ENCODE data around the gene PLCB3.
"Not testable (repeated sequence)": the region's sequence is repeated elsewhere in the genome, so short reads cannot be mapped to it uniquely, and the experiment has no call there.

Gene PLCB3

GRCh38 chr11:64237484-64237951, 13.8 kb upstream of the PLCB3 start:
- no peak for DNase-seq (ENCODE audit: low read depth in 2 of 2)

DNA sequence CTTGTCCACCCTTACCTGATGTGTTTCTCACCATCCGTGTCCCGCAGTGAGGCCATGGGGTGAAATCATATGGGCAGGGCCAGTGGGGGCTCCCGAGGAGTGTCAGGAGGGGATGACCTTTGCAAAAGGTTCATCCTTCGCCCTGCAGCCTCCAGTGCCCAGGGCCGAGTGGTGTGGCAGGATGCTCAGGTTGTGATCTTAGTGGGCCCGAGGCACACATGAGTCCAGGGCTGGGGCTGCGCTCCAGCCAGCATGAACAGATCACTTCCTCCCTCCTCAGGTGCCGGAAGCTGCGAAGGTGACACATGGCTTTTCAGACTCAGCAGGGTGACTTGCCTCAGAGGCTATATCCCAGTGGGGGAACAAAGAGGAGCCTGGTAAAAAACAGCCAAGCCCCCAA, 13.3 kb upstream of the PLCB3 start:
- DNase-seq (ENCODE audit: low read depth in 2 of 2), result no peak

DNA sequence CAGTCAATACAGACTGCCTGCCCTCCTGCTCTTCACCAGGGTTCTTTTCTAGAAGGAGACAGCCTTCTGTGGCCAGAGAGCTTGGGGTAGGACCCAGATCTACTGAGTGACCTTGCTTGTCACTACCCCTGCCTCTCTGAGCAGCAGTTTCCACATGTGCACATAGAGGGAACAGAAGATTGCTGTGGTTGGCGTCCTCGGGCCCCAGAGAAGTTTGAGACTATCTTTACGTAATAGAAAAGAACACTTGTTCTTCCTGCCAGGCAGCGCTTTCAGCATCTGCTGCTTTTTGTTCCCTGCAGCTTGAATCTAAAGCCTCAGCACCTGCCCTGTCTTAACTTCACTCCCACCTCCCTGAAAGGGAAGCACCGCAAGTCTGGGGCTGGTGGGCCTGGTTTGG, 12.3 kb upstream of the PLCB3 start:
- no peak for DNase-seq (ENCODE audit: low read depth in 2 of 2)

GRCh38 chr11:64239662-64240434, 11.5 kb upstream of the PLCB3 start:
- no peak for DNase-seq (ENCODE audit: low read depth in 2 of 2)

- DNase-seq (ENCODE audit: low read depth in 2 of 2), result peak; percentile 96 to 97
Observed at GRCh38 chr11:64240435-64241240, 10.7 kb upstream of the PLCB3 start, which contains the start of gene FKBP2. FKBP2 (plus strand) TSS chr11:64241095; CDS start chr11:64242388, 1,293 bp downstream.

DNA sequence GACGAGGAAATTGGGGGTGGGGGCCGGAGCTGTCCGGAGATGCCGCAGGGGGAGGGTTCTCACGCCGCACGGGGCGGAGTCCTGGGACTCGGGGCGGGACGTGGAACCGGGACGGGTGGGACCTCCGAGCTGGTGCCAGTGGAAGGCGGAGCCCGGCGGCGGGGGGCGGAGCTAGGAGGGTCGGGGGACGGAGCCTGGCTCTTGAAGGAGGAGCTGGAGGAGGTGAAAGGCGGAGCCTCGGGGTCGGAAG, 10.2 kb upstream of the PLCB3 start:
- peak; percentile 100 for DNase-seq (ENCODE audit: low read depth in 2 of 2)

DNA sequence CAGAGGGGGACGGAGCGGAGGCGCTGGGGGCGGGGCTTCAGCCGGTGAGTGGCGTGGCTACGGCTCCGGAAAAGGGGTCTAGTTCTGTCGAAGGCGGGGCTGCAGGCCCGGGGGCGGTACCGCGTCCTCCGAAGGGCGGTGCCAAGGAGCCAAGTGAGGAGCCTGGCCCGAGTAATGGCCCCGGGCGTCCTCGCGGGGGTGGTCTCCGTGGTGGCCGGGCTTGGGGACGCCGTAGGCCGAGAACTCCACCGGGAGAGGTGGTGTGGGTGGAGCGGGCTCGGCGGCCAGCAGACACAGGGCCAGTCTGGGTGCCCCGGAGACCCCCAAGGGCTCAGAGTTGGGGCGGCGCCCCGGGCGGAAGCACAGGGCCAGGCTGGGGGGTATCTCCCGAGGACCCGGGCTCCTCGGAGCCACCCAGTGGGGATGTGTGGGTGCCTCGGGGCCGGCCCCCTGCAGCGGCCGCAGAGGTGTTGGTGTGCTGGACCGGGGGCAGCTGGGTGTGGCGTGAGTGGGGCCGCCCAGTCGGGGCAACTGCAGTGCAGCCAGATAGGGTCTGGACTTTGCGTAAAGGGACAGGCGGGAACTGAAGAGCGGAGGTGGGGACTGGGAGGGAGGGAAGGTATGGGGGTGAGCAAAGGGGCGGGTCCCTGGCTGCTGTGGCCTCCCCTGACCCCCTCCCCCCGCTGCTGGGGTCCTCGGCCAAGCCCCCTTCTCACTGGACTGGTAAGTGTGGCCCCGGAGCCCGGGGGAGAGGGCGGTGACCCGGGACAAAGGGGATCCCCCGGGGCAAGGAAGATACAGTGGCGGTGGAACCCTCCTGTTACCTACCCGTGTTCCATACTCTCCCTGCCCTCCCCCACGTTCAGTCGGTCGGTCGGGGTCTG, 9.6 kb upstream of the PLCB3 start:
- DNase-seq (ENCODE audit: low read depth in 2 of 2), result no peak

- no peak for DNase-seq (ENCODE audit: low read depth in 2 of 2)
Observed at GRCh38 chr11:64243236-64243854, 8.0 kb upstream of the PLCB3 start.

DNA sequence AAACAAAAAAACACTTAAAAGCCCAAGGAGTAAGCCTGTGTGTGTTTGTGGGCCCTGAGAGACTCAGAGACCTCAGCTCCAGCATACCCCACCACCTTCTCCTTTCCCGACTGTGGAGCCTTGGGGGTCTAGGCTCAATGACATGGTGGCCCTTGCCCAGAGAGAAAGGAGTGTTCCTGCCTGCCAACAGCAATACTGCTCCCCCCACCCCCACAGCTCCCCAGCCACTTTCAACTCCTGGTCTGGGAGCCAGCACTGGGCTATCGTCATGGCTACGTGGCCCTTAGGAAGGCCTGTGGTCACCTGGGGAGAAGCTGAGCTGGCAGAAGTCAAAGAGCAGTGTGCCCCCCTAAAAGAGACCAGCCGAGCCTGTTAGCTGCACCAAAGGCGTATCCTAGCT, 7.2 kb upstream of the PLCB3 start:
- DNase-seq (ENCODE audit: low read depth in 2 of 2), result no peak

DNA sequence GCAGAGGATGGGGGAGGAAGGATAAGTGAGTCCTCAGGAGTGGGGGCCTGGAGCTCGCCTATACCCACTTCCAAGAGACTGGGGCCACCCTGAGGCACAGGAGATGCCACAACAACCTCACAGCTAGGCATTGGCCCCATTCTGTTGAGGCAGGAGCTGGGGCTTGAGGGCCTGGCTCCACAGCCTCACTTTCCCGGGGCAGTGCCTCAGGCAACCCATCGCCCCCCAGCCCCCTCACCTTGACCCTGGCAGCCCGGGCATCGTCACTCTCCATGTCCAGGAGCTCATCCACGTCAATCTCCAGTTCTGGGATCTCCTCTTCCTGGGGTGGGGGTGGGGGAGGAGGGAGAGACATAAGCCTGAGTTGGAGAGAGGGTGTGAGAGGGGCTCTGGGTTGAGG, 6.4 kb upstream of the PLCB3 start:
- no peak for DNase-seq (ENCODE audit: low read depth in 2 of 2)

- no peak for DNase-seq (ENCODE audit: low read depth in 2 of 2)
Observed at GRCh38 chr11:64245401-64245796, 5.9 kb upstream of the PLCB3 start.

GRCh38 chr11:64245797-64246620, 5.3 kb upstream of the PLCB3 start:
- DNase-seq (ENCODE audit: low read depth in 2 of 2), result peak; percentile 68 to 73

DNA sequence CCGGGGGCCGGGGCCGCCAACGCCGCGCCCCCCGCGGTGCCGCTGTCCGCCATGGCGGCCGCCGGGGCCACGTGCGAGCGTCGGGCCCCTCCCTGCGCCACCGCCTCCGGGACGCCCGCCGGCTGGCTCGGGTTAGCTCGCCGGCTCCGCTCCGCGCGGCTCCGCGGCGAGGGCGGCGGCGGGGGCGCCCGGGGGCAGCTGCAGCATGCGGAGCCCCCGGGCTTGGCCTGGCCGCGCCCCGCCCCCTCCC, 4.8 kb upstream of the PLCB3 start:
- not testable (repeated sequence) for DNase-seq (ENCODE audit: low read depth in 2 of 2)

DNA sequence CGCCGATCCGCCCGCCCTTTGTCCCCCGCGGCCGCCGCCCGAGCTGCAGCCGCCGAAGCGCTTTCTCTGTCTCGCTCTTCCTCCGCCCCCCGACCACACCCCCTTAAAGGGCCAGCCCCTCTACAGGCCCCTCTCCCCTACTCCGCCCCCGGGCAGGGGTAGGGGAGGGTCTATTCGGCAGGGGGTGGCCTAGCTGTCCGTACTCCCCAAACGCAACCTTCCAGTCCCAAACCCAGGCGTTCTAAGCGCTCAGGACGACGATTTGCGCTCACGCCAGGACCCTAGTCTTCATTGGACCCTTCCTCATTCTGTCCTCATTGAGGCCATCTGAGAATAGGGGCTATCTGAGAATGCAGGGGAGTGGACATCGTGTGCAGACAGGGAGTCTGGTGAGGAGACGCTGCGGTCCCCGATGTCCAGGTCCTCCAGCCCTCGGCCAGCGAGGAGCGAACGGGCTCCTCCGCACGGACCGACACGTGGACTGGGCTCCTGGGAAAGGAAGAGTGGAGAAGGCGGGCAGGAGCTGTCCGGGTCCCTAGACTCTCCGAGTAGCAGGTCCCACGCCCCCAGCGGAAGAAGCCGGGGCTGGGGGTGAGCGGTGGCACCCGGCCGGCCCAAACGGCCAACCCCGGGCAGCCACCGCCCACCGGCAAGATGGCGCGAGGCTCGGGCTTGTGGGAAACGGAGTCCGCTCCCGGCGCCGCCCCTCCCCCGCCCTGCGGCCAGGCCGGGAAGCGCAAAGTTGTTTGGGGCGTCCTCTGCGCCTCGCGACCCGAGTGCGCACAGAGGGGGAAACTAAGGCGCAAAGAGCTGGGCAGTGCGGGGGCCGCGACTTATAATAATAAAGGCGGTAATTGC, 4.2 kb upstream of the PLCB3 start, which contains the start of gene PPP1R14B:
Gene PPP1R14B, minus strand, starts transcription at position 73 of the 858 bp plus-strand sequence. CDS start 270 bp downstream, outside the sequence.
- DNase-seq (ENCODE audit: low read depth in 2 of 2), result peak; percentile 64 to 83

DNA sequence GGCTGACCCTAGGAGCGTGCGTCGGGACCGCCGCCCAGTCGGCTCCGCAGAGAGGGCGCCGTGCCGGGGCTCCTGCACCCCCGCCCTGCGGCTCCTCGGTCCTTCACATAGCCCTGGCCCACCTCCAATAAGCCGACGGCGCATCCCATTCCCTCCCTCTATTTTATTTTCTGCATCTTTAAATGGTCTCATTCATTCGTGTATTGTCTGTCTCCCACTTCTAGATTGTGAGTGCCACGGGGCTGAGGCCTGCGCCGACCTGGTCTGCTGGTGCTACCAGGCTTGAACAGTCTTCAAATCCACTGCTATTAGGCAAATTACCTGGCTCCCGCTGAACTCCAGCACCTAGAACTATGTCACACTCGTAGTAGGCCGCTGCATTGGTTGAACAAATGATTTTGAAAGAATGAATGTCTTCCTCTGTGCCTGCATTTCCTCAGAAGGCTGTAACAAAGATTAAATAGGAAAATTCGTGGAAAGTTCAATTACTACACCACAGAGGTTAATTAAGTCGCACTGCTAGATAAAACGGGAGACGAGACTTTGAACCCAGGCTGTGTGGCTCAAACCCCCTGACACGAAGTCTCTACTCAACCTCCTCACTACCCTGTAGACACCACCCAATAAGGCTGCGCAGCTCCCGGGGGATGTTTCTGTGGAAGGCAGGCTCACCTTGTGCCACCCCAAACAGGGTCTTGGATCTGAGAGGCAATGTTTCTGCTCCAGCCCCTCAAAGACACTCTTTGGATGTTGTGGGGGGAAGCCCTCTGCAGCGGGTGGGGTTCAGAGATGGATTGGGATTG, 3.4 kb upstream of the PLCB3 start:
- DNase-seq (ENCODE audit: low read depth in 2 of 2), result no peak

DNA sequence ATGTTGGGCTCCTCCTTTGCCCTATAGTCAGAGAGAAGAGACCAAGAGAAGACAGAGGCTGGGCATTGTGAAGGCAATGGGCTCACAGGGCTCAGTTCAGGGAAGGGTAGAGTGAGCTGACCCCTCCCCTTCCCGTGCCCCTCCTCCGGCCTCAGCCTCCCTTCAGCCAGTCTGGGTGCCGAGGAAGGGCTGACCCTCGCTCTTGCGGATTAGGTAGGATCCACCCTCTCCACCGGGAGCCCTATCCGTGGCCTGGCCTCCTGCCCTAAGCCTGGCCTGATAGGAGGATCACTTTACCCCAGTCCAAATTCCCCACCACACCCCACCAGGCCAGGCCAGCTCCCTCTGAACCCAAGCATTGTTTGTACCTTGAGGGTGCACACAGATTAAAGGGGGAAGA, 2.8 kb upstream of the PLCB3 start:
- no peak for DNase-seq (ENCODE audit: low read depth in 2 of 2)

DNA sequence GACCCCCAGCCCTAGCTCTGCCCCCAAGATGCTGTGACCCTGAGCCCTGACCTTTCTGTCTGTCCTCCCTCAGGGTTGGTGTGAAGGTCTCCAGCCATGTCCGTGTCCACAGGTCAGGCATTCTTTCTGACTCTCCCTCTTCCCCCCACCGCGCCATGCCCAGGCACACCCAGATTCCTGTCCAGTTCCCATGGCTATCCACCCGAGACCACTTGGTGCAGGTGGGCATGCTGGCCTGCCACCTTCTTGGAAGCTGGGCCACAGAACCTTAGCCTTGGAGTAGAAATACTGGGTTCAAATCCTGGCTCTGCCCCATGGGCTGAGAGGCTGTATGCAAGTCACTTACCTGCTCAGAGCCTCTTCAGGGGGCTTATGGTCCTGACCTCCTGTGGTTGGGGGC, 2.3 kb upstream of the PLCB3 start:
- no peak for DNase-seq (ENCODE audit: low read depth in 2 of 2)

- DNase-seq (ENCODE audit: low read depth in 2 of 2), result no peak
Observed at GRCh38 chr11:64249563-64250414, 1.5 kb upstream of the PLCB3 start.

Measured in stimulated activated CD4-positive, alpha-beta T cell treated with anti-CD3 and anti-CD28 coated beads, Interleukin-12 subunit alpha, Interleukin-12 subunit beta, amount 100 ng/mL, for 24 hours (primary cell).